HG02884 (cell line): ENCODE results near the gene MTOR.

Source experiments
- ATAC-seq: cut with Tn5 transposase; IDR thresholded peaks from one replicate; pipeline ENCODE4 v1.9.1; 2021; ENCODE audit warnings: mild to moderate bottlenecking, moderate library complexity; ENCODE audit not compliant: unreplicated experiment

MTOR gene

GRCh38 chr1:11153184-11153583 lies 109.2 kb downstream of the MTOR start:
- ATAC-seq, result no peak

- ATAC-seq, result no peak
Measured at GRCh38 chr1:11152755-11153154, 109.6 kb downstream of the MTOR start.

- ATAC-seq, result no peak
Measured at GRCh38 chr1:11151826-11152612, 110.3 kb downstream of the MTOR start.

- ATAC-seq, result no peak
Measured at GRCh38 chr1:11151114-11151513, 111.2 kb downstream of the MTOR start.

GRCh38 chr1:11150326-11150725 lies 112.0 kb downstream of the MTOR start:
- no peak for ATAC-seq

- no peak for ATAC-seq
Measured at GRCh38 chr1:11147197-11147770, 115.1 kb downstream of the MTOR start.

- ATAC-seq, result no peak
Measured at GRCh38 chr1:11145741-11146140, 116.6 kb downstream of the MTOR start.

GRCh38 chr1:11144570-11145256 lies 117.6 kb downstream of the MTOR start:
- ATAC-seq, result no peak

- ATAC-seq, result no peak
Measured at GRCh38 chr1:11143907-11144306, 118.4 kb downstream of the MTOR start.

GRCh38 chr1:11143401-11143800 lies 119.0 kb downstream of the MTOR start:
- ATAC-seq, result no peak

- ATAC-seq, result no peak
Measured at GRCh38 chr1:11142618-11143391, 119.5 kb downstream of the MTOR start.

- ATAC-seq, result no peak
Measured at GRCh38 chr1:11138952-11139351, 123.4 kb downstream of the MTOR start.

- ATAC-seq, result no peak
Measured at GRCh38 chr1:11138029-11138428, 124.3 kb downstream of the MTOR start.

- no peak for ATAC-seq
Measured at GRCh38 chr1:11134898-11135266, 127.5 kb downstream of the MTOR start.

- ATAC-seq, result no peak
Measured at GRCh38 chr1:11134251-11134897, 128.0 kb downstream of the MTOR start.

- no peak for ATAC-seq
Measured at GRCh38 chr1:11132563-11133293, 129.6 kb downstream of the MTOR start.

GRCh38 chr1:11131816-11132215 lies 130.5 kb downstream of the MTOR start:
- ATAC-seq, result no peak

- no peak for ATAC-seq
Measured at GRCh38 chr1:11130406-11130805, 131.9 kb downstream of the MTOR start.

GRCh38 chr1:11129649-11130390 lies 132.5 kb downstream of the MTOR start:
- no peak for ATAC-seq

GRCh38 chr1:11126569-11126968 lies 135.8 kb downstream of the MTOR start:
- no peak for ATAC-seq
